SK-N-SH treated with all-trans-retinoic acid at 6 μM for 48 hours (cell line): ENCODE data around the gene RPP25L.

Experiments
- ATAC-seq: fragments of 200-7000 bp; cut with Tn5 transposase; 3 replicates; pipeline ENCODE4 v1.9.1; 2020; ENCODE audit warnings: mild to moderate bottlenecking, moderate library complexity
- ARNTL ChIP-seq: fragments of 450-650 bp; formaldehyde crosslinking; IDR thresholded peaks from 2 replicates; pipeline ENCODE4 v1.5.0; 2020; ENCODE audit warnings: low read depth, mild to moderate bottlenecking, moderate library complexity, borderline replicate concordance
- CSDC2 ChIP-seq: fragments of 250-450 bp; sonication (Bioruptor Pico); IDR thresholded peaks from 2 replicates; pipeline ENCODE4 v1.5.0; 2020; ENCODE audit warnings: mild to moderate bottlenecking, moderate library complexity
- GLIS3 ChIP-seq: fragments of 250-450 bp; sonication (Bioruptor Pico); IDR thresholded peaks from 2 replicates; pipeline ENCODE4 v1.5.0; 2020; ENCODE audit warnings: mild to moderate bottlenecking, moderate library complexity
- OSR1 ChIP-seq: fragments of 250-450 bp; sonication (Bioruptor Pico); IDR thresholded peaks from 2 replicates; pipeline ENCODE4 v1.8.0; 2022; ENCODE audit warnings: moderate library complexity, mild to moderate bottlenecking, inconsistent platforms
- RARB ChIP-seq: fragments of 250-450 bp; sonication (Bioruptor Pico); IDR thresholded peaks from 2 replicates; pipeline ENCODE4 v1.8.0; 2021; ENCODE audit warnings: mild to moderate bottlenecking, moderate library complexity
- SNAI2 ChIP-seq: fragments of 250-450 bp; sonication (Bioruptor Pico); IDR thresholded peaks from 2 replicates; pipeline ENCODE4 v1.5.0; 2020; ENCODE audit warnings: mild to moderate bottlenecking, moderate library complexity
- TOX ChIP-seq: fragments of 250-450 bp; sonication (Bioruptor Pico); IDR thresholded peaks from 2 replicates; pipeline ENCODE4 v1.8.0; 2021; ENCODE audit warnings: mild to moderate bottlenecking, moderate library complexity, borderline replicate concordance
- ZC3H10 ChIP-seq: fragments of 250-450 bp; sonication (Bioruptor Pico); IDR thresholded peaks from 2 replicates; pipeline ENCODE4 v1.5.1; 2021; ENCODE audit warnings: mild to moderate bottlenecking, moderate library complexity
- ZFP3 ChIP-seq: fragments of 250-450 bp; sonication (Bioruptor Pico); IDR thresholded peaks from 2 replicates; pipeline ENCODE4 v1.5.0; 2020; ENCODE audit warnings: mild to moderate bottlenecking, moderate library complexity
- ZFP30 ChIP-seq: fragments of 450-650 bp; formaldehyde crosslinking; IDR thresholded peaks from 2 replicates; pipeline ENCODE4 v1.5.0; 2022; ENCODE audit warnings: mild to moderate bottlenecking, moderate library complexity
- ZNF565 ChIP-seq: fragments of 450-650 bp; formaldehyde crosslinking; conservative IDR thresholded peaks from 2 replicates; pipeline ENCODE4 v1.5.0; 2020; ENCODE audit warnings: low read depth, mild to moderate bottlenecking, moderate library complexity
- ZNF70 ChIP-seq: fragments of 450-650 bp; formaldehyde crosslinking; IDR thresholded peaks from 2 replicates; pipeline ENCODE4 v1.5.0; 2020; ENCODE audit warnings: mild to moderate bottlenecking, moderate library complexity
- ZNF8 ChIP-seq: fragments of 450-650 bp; formaldehyde crosslinking; IDR thresholded peaks from 2 replicates; pipeline ENCODE4 v1.5.0; 2020; ENCODE audit warnings: mild to moderate bottlenecking, moderate library complexity
- TF ChIP-seq, protein P1 (sequence below): fragments of 250-450 bp; sonication (Bioruptor Pico); IDR thresholded peaks from 2 replicates; pipeline ENCODE4 v1.5.0; 2020; ENCODE audit warnings: mild to moderate bottlenecking, moderate library complexity
- TF ChIP-seq, protein P2 (sequence below): fragments of 250-450 bp; sonication (Bioruptor Pico); IDR thresholded peaks from 2 replicates; pipeline ENCODE4 v1.5.1; 2021; ENCODE audit warnings: mild to moderate bottlenecking, moderate library complexity
- TF ChIP-seq, protein P3 (sequence below): fragments of 250-450 bp; sonication (Bioruptor Pico); IDR thresholded peaks from 2 replicates; pipeline ENCODE4 v1.8.0; 2020; ENCODE audit warnings: mild to moderate bottlenecking, moderate library complexity, borderline replicate concordance
- TF ChIP-seq, protein P4 (sequence below): fragments of 250-450 bp; sonication (Bioruptor Pico); IDR thresholded peaks from 2 replicates; pipeline ENCODE4 v1.5.1; 2020; ENCODE audit warnings: low read depth, mild to moderate bottlenecking, moderate library complexity

Gene RPP25L

DNA sequence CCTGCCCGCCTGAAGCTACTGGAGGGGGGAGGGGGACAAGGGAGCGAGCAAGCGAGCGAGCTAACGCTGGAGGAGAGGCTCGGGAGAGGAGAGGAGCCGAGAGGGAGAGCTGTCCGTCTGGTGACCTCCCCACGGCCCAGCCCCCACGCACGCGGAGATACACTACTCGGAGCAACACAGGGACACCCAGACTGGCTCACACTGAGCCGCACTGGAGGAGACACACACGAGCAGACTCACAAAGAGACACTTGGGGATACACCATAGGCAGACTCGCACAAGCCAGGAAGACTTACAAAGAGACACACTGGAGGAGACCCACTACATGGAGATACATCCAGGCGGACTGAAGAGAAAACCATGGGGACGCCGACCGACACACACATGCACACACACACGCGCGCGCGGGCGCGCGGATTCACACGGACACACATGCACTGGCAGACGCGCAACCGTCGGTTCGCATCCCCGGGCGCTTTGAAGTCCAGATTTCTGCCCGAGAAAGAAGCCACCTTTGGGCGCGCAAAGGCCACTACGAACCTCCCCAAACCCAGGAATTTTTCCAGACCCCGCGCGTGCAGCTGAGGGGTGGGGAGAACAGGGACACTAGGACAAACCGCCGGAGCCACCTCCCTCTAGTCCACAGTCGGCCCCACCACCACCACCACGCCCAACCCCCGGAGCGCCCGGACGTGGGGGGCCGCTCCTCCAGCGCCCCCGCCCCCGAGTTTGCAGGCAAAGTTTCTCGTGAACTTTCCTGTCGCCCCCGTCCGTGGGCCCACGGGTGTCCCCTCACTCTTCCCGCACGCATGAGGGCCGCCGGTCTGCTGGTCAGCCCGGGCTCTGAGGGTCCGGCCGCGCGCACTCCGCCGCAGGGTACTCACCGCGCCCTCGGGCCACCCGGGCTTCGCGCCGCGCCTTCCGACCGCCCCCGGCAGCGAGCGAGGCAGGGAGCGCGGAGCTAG is 22.9 kb downstream of the RPP25L start:
- ATAC-seq: no peak
- TF ChIP-seq, protein P1, sequence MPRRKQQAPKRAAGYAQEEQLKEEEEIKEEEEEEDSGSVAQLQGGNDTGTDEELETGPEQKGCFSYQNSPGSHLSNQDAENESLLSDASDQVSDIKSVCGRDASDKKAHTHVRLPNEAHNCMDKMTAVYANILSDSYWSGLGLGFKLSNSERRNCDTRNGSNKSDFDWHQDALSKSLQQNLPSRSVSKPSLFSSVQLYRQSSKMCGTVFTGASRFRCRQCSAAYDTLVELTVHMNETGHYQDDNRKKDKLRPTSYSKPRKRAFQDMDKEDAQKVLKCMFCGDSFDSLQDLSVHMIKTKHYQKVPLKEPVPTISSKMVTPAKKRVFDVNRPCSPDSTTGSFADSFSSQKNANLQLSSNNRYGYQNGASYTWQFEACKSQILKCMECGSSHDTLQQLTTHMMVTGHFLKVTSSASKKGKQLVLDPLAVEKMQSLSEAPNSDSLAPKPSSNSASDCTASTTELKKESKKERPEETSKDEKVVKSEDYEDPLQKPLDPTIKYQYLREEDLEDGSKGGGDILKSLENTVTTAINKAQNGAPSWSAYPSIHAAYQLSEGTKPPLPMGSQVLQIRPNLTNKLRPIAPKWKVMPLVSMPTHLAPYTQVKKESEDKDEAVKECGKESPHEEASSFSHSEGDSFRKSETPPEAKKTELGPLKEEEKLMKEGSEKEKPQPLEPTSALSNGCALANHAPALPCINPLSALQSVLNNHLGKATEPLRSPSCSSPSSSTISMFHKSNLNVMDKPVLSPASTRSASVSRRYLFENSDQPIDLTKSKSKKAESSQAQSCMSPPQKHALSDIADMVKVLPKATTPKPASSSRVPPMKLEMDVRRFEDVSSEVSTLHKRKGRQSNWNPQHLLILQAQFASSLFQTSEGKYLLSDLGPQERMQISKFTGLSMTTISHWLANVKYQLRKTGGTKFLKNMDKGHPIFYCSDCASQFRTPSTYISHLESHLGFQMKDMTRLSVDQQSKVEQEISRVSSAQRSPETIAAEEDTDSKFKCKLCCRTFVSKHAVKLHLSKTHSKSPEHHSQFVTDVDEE (CRISPR knock-in tag): no peak

DNA sequence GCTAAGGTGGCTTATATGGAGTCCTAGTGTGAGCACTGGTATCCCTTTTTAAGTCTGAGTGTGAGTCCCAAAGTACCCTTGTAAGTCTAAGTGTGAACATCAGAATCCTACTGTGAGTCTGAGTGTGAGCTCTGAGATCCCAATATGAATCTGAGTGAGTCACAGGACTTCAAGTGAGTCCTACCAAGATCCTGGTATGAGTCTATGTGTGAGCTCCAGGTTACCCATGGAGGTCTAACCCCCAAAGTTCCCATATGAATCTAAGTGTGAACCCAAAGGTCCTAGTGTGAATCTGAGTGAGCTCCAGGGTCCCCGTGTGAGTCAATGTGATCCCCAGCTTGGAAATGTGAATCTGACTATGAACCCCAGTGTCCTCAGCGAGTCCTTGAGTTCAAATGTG is 24.6 kb downstream of the RPP25L start:
- TF ChIP-seq TOX (CRISPR knock-in tag) (no peak), ZNF70 (CRISPR knock-in tag) (no peak), GLIS3 (CRISPR knock-in tag) (no peak), CSDC2 (no peak), ZNF565 (CRISPR knock-in tag) (no peak), ZC3H10 (CRISPR knock-in tag) (no peak), ARNTL (CRISPR knock-in tag) (no peak), OSR1 (CRISPR knock-in tag) (no peak), ZFP30 (CRISPR knock-in tag) (no peak)
- TF ChIP-seq, protein P2, sequence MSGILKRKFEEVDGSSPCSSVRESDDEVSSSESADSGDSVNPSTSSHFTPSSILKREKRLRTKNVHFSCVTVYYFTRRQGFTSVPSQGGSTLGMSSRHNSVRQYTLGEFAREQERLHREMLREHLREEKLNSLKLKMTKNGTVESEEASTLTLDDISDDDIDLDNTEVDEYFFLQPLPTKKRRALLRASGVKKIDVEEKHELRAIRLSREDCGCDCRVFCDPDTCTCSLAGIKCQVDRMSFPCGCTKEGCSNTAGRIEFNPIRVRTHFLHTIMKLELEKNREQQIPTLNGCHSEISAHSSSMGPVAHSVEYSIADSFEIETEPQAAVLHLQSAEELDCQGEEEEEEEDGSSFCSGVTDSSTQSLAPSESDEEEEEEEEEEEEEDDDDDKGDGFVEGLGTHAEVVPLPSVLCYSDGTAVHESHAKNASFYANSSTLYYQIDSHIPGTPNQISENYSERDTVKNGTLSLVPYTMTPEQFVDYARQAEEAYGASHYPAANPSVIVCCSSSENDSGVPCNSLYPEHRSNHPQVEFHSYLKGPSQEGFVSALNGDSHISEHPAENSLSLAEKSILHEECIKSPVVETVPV (CRISPR knock-in tag): no peak
- TF ChIP-seq, protein P3, sequence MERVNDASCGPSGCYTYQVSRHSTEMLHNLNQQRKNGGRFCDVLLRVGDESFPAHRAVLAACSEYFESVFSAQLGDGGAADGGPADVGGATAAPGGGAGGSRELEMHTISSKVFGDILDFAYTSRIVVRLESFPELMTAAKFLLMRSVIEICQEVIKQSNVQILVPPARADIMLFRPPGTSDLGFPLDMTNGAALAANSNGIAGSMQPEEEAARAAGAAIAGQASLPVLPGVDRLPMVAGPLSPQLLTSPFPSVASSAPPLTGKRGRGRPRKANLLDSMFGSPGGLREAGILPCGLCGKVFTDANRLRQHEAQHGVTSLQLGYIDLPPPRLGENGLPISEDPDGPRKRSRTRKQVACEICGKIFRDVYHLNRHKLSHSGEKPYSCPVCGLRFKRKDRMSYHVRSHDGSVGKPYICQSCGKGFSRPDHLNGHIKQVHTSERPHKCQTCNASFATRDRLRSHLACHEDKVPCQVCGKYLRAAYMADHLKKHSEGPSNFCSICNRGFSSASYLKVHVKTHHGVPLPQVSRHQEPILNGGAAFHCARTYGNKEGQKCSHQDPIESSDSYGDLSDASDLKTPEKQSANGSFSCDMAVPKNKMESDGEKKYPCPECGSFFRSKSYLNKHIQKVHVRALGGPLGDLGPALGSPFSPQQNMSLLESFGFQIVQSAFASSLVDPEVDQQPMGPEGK: no peak
- TF ChIP-seq, protein P1 (CRISPR knock-in tag): no peak
- TF ChIP-seq, all 23 proteins: peak for 0
- no peak for ATAC-seq

DNA sequence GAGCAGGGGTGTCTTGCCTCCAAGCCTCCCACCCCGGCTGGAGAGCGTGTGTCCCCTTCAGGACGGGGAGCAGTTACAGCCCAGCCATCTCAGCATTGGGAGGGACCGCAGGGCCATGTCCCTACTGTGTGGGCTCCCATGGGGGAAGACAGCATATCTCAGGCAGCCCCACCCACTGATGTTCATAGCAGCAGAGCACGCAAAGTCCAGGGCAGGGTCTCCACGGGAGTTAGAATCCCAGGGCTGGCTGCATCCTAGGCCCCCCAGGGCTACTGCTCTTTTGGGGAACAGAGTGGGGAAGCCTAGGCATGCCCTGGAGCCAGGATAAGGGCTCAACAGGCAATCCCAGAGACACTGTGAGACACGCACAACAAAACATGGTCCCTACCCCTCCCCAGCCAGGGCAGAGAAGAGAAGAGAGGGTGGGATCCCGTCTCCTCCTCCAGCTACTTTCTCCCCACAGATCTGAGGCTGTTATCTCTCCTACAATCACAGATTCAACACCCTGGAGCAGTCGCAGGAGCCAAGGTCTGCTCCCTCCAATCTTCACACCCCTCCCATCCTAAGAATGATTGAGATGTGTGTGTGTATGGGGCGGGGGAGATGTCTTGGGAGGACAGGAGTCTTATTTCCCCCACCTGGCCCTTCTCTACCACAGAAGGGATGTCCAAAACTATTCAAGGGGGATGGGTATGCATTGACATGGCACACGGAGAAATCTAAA is 25.8 kb downstream of the RPP25L start:
- no peak for ATAC-seq
- TF ChIP-seq GLIS3 (CRISPR knock-in tag) (no peak), ARNTL (CRISPR knock-in tag) (no peak), ZC3H10 (CRISPR knock-in tag) (no peak), ZNF8 (CRISPR knock-in tag) (no peak), ZFP3 (CRISPR knock-in tag) (no peak), SNAI2 (CRISPR knock-in tag) (no peak), RARB (CRISPR knock-in tag) (no peak)
- TF ChIP-seq, protein P4, sequence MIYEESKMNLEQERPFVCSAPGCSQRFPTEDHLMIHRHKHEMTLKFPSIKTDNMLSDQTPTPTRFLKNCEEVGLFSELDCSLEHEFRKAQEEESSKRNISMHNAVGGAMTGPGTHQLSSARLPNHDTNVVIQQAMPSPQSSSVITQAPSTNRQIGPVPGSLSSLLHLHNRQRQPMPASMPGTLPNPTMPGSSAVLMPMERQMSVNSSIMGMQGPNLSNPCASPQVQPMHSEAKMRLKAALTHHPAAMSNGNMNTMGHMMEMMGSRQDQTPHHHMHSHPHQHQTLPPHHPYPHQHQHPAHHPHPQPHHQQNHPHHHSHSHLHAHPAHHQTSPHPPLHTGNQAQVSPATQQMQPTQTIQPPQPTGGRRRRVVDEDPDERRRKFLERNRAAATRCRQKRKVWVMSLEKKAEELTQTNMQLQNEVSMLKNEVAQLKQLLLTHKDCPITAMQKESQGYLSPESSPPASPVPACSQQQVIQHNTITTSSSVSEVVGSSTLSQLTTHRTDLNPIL (CRISPR knock-in tag): no peak
